Activated CD8-positive, alpha-beta T cell treated with anti-CD3 and anti-CD28 coated beads for 36 hours (primary cell): ENCODE data around the gene PTBP3. TPM values are rescaled to one million over a fixed set of nuclear protein-coding genes. Genes with fewer than 3 reads are reported as not detected.
"Not testable (repeated sequence)": the region's sequence is repeated elsewhere in the genome, so short reads cannot be mapped to it uniquely, and the experiment has no call there.

Experiments used
- ATAC-seq: fragments of 200-7000 bp; cut with Tn5 transposase; one replicate; pipeline ENCODE4 v1.10.0; 2021; ENCODE audit warnings: mild to moderate bottlenecking, moderate library complexity
- CTCF ChIA-PET: fragments of 350-600 bp; sonication (Branson Sonifier 250); formaldehyde crosslinking; loops from one replicate; lab custom pipeline; 2021; ENCODE audit warnings: antibody characterized with exemption; lab: Charles Lee
- POLR2A ChIA-PET: fragments of 350-600 bp; sonication (Branson Sonifier 250); formaldehyde crosslinking; loops from one replicate; lab custom pipeline; 2021; ENCODE audit warnings: antibody characterized with exemption; lab: Charles Lee
- DNase-seq: peaks from one replicate; pipeline ENCODE4 v3.0.0-alpha.2; 2020
- H3K27ac Mint-ChIP-seq: one replicate; pipeline ENCODE4 v1.8.0; 2021; ENCODE audit warnings: mild to moderate bottlenecking, mixed read lengths
- H3K27me3 Mint-ChIP-seq: one replicate; pipeline ENCODE4 v1.8.0; 2021; ENCODE audit warnings: mixed read lengths
- H3K36me3 Mint-ChIP-seq: one replicate; pipeline ENCODE4 v1.8.0; 2021; ENCODE audit warnings: low read depth, mixed read lengths
- H3K4me1 Mint-ChIP-seq: one replicate; pipeline ENCODE4 v1.8.0; 2021; ENCODE audit warnings: low read depth, mixed read lengths
- H3K4me3 Mint-ChIP-seq: one replicate; pipeline ENCODE4 v1.8.0; 2021; ENCODE audit warnings: mild to moderate bottlenecking, moderate library complexity, mixed read lengths
- H3K9me3 Mint-ChIP-seq: one replicate; pipeline ENCODE4 v1.8.0; 2021; ENCODE audit warnings: mixed read lengths
- CTCF ChIP-seq: fragments of 200-600 bp; IDR thresholded peaks from one replicate; pipeline ENCODE4 v1.8.0; 2022; ENCODE audit warnings: antibody characterized with exemption, mild to moderate bottlenecking
- intact Hi-C: fragments of 100-400 bp; cut with micrococcal nuclease; formaldehyde crosslinking; loops from one replicate; pipeline ENCODE4 v1.10.0; 2022
- total RNA-seq, 2 experiments: library from RNA; stranded (reverse); gene quantifications; one replicate each; pipeline ENCODE4 v1.2.3, GENCODE V29; 2021

PTBP3 gene
- total RNA-seq, 2 experiments from 2014 or later = 108 to 120 TPM

DNA sequence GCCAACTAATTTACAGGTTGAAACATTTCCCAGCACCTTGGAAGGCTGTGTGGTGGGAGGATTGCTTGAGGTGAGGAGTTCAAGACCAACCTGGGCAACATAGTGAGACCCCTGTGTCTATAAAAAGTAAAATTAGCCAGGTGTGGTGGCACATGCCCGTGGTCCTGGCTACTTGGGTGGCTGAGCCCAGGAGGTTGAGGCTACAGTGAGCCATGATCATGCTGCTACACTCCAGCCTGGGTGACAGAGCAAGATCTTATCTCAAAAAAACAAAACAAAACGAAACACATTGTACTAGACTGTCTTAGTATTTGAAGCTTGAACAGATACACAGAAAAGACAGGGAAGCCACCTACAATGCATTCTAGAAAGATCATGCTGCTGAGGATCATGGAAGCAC is 43.7 kb upstream of the PTBP3 start:
- Mint-ChIP-seq H3K9me3 (peaks cover 1% of the 10 kb centered on the region), H3K4me1 (peaks cover 28% of the 10 kb centered on the region), H3K27ac (no peak overlapping the region), H3K4me3 (no peak overlapping the region), H3K27me3 (no peaks in the 10 kb centered on the region), H3K36me3 (no peaks in the 10 kb centered on the region)
- ChIA-PET POLR2A (no interaction called here), CTCF (interaction anchor here (6.2 kb wide), 1 partner anchor 16 kb away, joined by 55 read pairs; no protein-coding TSS in a partner anchor)
- no peak for ATAC-seq
- TF ChIP-seq CTCF = no peak
- intact Hi-C loops = loop anchor here (5.0 to 10.0 kb wide), 2 partner anchors 280 to 328 kb away; no protein-coding TSS in a partner anchor
- DNase-seq = no peak

- H3K27me3 Mint-ChIP-seq = no peaks in the 10 kb centered on the region
- peaks cover 4% of the 10 kb centered on the region for H3K9me3 Mint-ChIP-seq
- no peaks in the 10 kb centered on the region for H3K36me3 Mint-ChIP-seq
- no peak overlapping the region for H3K27ac Mint-ChIP-seq
- peaks cover 18% of the 10 kb centered on the region for H3K4me1 Mint-ChIP-seq
- TF ChIP-seq CTCF = no peak
- intact Hi-C loops = loop anchor here (5.0 to 10.0 kb wide), 2 partner anchors 278 to 329 kb away; no protein-coding TSS in a partner anchor
- DNase-seq (no peak), ATAC-seq (no peak)
- ChIA-PET POLR2A (interaction anchor here (1.0 kb wide), 1 partner anchor 249 kb away, joined by 3 read pairs; no protein-coding TSS in a partner anchor), CTCF (interaction anchor here (6.2 kb wide), 1 partner anchor 14 kb away, joined by 55 read pairs; no protein-coding TSS in a partner anchor)
- no peak overlapping the region for H3K4me3 Mint-ChIP-seq
Observed at GRCh38 chr9:112375361-112375760, 41.9 kb upstream of the PTBP3 start.

GRCh38 chr9:112374232-112374631 is 40.8 kb upstream of the PTBP3 start:
- H3K36me3 Mint-ChIP-seq, H3K4me3 Mint-ChIP-seq, DNase-seq, POLR2A ChIA-PET, H3K9me3 Mint-ChIP-seq, H3K27me3 Mint-ChIP-seq, H3K27ac Mint-ChIP-seq, CTCF ChIA-PET, ATAC-seq: not testable (repeated sequence)
- intact Hi-C loops = loop anchor here (10.0 kb wide), 1 partner anchor 331 kb away; no protein-coding TSS in a partner anchor
- peaks cover 18% of the 10 kb centered on the region for H3K4me1 Mint-ChIP-seq

- H3K27ac Mint-ChIP-seq, H3K36me3 Mint-ChIP-seq, DNase-seq: not testable (repeated sequence)
Observed at GRCh38 chr9:112373666-112374065, 40.2 kb upstream of the PTBP3 start.

GRCh38 chr9:112371060-112371459 is 37.6 kb upstream of the PTBP3 start:
- no peak for TF ChIP-seq CTCF
- Mint-ChIP-seq H3K27ac (no peak overlapping the region), H3K4me1 (no peaks in the 10 kb centered on the region), H3K27me3 (no peaks in the 10 kb centered on the region), H3K9me3 (peaks cover 13% of the 10 kb centered on the region), H3K36me3 (no peaks in the 10 kb centered on the region), H3K4me3 (no peak overlapping the region)
- ChIA-PET CTCF (interaction anchor here (0.6 to 2.1 kb wide), 3 partner anchors 10 to 520 kb away, joined by 3 to 11 read pairs (median 3); no protein-coding TSS in a partner anchor), POLR2A (interaction anchor here (0.6 kb wide), 1 partner anchor 190 kb away, joined by 3 read pairs; no protein-coding TSS in a partner anchor)
- no peak for ATAC-seq
- intact Hi-C loops = loop anchor here (10.0 kb wide), 1 partner anchor 334 kb away; no protein-coding TSS in a partner anchor
- no peak for DNase-seq

More at GRCh38 chr9:112373666-112374065, 40.2 kb upstream of the PTBP3 start:
- ChIA-PET CTCF (interaction anchor here (0.6 kb wide), 1 partner anchor 64 kb away, joined by 3 read pairs; no protein-coding TSS in a partner anchor), POLR2A (interaction anchor here (0.6 kb wide), 1 partner anchor 348 kb away, joined by 3 read pairs; no protein-coding TSS in a partner anchor)
- ATAC-seq, H3K27me3 Mint-ChIP-seq, H3K9me3 Mint-ChIP-seq, H3K4me3 Mint-ChIP-seq: not testable (repeated sequence)
- intact Hi-C loops = loop anchor here (10.0 kb wide), 1 partner anchor 331 kb away; no protein-coding TSS in a partner anchor
- peaks cover 17% of the 10 kb centered on the region for H3K4me1 Mint-ChIP-seq

DNA sequence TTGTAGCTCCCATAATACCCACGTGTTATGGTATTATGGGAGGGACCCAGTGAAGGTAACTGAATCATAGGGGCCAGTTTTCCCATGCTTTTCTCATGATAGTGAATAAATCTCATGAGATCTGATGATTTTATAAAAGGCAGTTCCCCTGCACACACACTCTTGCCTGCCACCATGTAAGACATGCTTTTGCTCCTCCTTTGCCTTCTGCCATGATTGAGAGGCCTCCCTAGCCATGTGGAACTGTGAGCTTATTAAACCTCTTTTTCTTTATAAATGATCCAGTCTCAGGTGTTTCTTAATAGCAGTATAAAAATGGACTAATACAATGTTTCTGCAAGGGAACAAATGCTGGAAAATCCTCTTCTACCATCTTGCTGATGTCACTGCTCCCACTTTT is 36.4 kb upstream of the PTBP3 start:
- Mint-ChIP-seq H3K36me3 (no peaks in the 10 kb centered on the region), H3K27me3 (no peaks in the 10 kb centered on the region), H3K4me1 (no peaks in the 10 kb centered on the region), H3K27ac (no peak overlapping the region), H3K4me3 (no peak overlapping the region), H3K9me3 (peaks cover 13% of the 10 kb centered on the region)
- no peak for TF ChIP-seq CTCF
- intact Hi-C loops = loop anchor here (10.0 kb wide), 1 partner anchor 335 kb away; no protein-coding TSS in a partner anchor
- ChIA-PET POLR2A (no interaction called here), CTCF (interaction anchor here (1.1 to 2.1 kb wide), 3 partner anchors 8 to 272 kb away, joined by 3 to 11 read pairs (median 3); no protein-coding TSS in a partner anchor)
- ATAC-seq (no peak), DNase-seq (no peak)
